ENCODE results near the gene TTLL13. TPM values are rescaled to one million over a fixed set of nuclear protein-coding genes. Genes with fewer than 3 reads are reported as not detected.

Gene TTLL13
- total RNA-seq, 2 experiments from 2014 or later: 0.57 to 1.3 TPM

DNA sequence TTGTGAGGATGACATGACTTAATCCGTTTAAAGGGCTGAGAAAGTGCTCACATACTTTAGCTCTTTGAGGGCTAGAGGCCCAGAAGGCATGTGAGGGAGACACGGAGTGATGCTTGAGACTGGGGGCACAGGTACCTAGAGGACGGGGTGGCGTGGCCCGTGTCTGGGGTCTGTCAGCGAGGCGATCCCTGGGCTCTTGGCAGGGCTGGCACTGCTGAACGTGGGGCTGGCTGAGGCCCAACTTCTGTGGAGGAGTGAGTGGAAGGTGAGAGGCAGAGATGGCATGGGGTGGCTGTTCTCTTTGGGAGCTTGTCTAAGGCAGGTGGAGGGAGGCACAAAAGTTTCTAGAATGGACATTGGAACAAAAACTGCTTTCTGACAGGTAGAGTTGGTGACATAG lies 38.8 kb upstream of the TTLL13 start:
- Histone ChIP-seq H2AFZ (ENCODE audit: low read length) (no peak overlapping the region), H3K36me3 (ENCODE audit: insufficient read depth, low read length) (no peaks in the 10 kb centered on the region), H3K4me1 (ENCODE audit: insufficient read depth, low read length, poor library complexity, severe bottlenecking) (peaks cover 5% of the 10 kb centered on the region), H3K79me2 (ENCODE audit: insufficient read depth, low read depth, low read length) (no peaks in the 10 kb centered on the region), H3K27ac (ENCODE audit: low read depth, low read length, poor library complexity, severe bottlenecking) (no peak overlapping the region), H4K20me1 (ENCODE audit: insufficient read depth, low read length) (no peaks in the 10 kb centered on the region), H3K4me2 (ENCODE audit: low read length) (no peak overlapping the region), H3K9me2 (ENCODE audit: insufficient read depth, low read length) (no peaks in the 10 kb centered on the region), H3K9me3 (ENCODE audit: low read length) (no peaks in the 10 kb centered on the region), H3K4me3 (ENCODE audit: low read depth, low read length, poor library complexity, severe bottlenecking) (no peak overlapping the region)
- intact Hi-C loops (cut with micrococcal nuclease; ENCODE audit: unreplicated experiment): no loop called here
- BruUV-seq (replicated peaks): no TSS peak
- no peak for DNase-seq (ENCODE audit: low spot score)
- ChIA-PET CTCF (ENCODE audit: unreplicated experiment) (no interaction called here), POLR2A (no interaction called here)
- TF ChIP-seq EZH2phosphoT487 (IDR thresholded peaks at IDR 0.05; ENCODE audit: borderline replicate concordance, low read depth, low read length): no peak
- TF ChIP-seq, protein P1, sequence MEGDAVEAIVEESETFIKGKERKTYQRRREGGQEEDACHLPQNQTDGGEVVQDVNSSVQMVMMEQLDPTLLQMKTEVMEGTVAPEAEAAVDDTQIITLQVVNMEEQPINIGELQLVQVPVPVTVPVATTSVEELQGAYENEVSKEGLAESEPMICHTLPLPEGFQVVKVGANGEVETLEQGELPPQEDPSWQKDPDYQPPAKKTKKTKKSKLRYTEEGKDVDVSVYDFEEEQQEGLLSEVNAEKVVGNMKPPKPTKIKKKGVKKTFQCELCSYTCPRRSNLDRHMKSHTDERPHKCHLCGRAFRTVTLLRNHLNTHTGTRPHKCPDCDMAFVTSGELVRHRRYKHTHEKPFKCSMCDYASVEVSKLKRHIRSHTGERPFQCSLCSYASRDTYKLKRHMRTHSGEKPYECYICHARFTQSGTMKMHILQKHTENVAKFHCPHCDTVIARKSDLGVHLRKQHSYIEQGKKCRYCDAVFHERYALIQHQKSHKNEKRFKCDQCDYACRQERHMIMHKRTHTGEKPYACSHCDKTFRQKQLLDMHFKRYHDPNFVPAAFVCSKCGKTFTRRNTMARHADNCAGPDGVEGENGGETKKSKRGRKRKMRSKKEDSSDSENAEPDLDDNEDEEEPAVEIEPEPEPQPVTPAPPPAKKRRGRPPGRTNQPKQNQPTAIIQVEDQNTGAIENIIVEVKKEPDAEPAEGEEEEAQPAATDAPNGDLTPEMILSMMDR (conservative IDR thresholded peaks at IDR 0.05; ENCODE audit: low read length): no peak

DNA sequence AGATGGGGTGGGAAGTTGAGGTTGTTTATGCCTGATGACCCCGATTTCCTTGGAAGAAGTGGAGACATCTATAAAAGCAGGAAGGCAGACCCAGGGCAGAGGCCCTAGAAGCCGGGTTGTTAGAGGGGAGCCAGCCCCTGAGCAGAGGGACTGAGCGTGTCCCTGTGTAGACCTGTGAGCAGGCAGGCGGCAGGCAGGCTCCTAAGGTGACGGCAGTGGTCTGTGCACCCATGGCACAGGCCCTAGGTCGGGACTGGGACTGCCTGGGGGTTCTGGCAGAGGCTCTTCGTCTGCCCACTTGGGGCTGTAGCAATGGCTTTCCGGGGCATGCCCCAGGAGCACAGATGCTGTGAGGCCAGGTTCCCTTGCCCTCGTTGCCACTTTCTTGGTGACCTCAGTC lies 38.3 kb upstream of the TTLL13 start:
- Histone ChIP-seq H3K4me1 (ENCODE audit: insufficient read depth, low read length, poor library complexity, severe bottlenecking) (peaks cover 5% of the 10 kb centered on the region), H3K79me2 (ENCODE audit: insufficient read depth, low read depth, low read length) (no peaks in the 10 kb centered on the region), H3K27ac (ENCODE audit: low read depth, low read length, poor library complexity, severe bottlenecking) (no peak overlapping the region), H3K4me2 (ENCODE audit: low read length) (no peak overlapping the region), H4K20me1 (ENCODE audit: insufficient read depth, low read length) (no peaks in the 10 kb centered on the region), H3K9me2 (ENCODE audit: insufficient read depth, low read length) (no peaks in the 10 kb centered on the region), H3K36me3 (ENCODE audit: insufficient read depth, low read length) (no peaks in the 10 kb centered on the region), H3K9me3 (ENCODE audit: low read length) (no peaks in the 10 kb centered on the region), H2AFZ (ENCODE audit: low read length) (no peak overlapping the region), H3K4me3 (ENCODE audit: low read depth, low read length, poor library complexity, severe bottlenecking) (no peak overlapping the region)
- TF ChIP-seq EZH2phosphoT487 (IDR thresholded peaks at IDR 0.05; ENCODE audit: borderline replicate concordance, low read depth, low read length): no peak
- no TSS peak for BruUV-seq (replicated peaks)
- ChIA-PET POLR2A (no interaction called here), CTCF (ENCODE audit: unreplicated experiment) (no interaction called here)
- no peak for DNase-seq (ENCODE audit: low spot score)
- intact Hi-C loops (cut with micrococcal nuclease; ENCODE audit: unreplicated experiment): no loop called here

DNA sequence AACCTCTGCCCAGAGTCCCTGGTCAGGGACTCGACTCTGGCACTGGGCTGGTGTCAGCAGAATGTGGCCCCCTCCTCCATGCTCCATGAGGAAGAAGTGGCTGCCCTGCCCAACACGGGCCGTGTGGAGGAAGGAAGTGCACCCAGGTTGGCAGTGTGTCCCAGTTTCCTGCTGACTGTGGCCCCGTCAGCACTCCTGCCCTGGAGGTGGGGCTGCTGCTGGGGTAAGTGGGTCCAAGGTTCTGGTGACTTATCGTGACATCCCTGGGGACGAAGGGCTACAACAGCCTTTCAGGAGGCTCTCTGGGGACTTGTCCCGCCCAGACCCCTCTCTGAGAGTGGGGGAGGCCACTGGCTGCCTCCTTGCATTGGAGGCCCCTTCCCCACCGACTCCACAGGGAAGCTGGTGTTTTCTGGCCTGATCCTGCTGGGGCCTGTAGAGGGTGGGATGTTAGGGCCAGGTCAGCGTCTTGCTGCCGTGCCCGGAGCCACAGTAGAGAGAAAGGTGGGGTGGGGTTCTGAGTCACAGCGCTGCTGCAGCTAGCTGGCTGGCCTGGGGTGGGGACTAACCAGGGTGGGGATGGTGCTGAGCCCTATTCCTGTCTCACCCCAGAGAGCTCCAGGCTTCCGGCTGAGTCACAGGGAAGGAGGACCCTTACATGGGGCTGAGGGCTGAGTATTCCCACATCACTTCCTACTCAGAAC lies 37.8 kb upstream of the TTLL13 start:
- H3K9me3 ChIP-seq (ENCODE audit: low read length): no peaks in the 10 kb centered on the region
- H3K36me3 ChIP-seq (ENCODE audit: insufficient read depth, low read length): no peaks in the 10 kb centered on the region
- no TSS peak for BruUV-seq (replicated peaks)
- TF ChIP-seq EZH2phosphoT487 (IDR thresholded peaks at IDR 0.05; ENCODE audit: borderline replicate concordance, low read depth, low read length): no peak
- TF ChIP-seq, protein P1 (conservative IDR thresholded peaks at IDR 0.05; ENCODE audit: low read length): no peak
- POLR2A ChIA-PET: no interaction called here
- H3K4me1 ChIP-seq (ENCODE audit: insufficient read depth, low read length, poor library complexity, severe bottlenecking): peaks cover 5% of the 10 kb centered on the region
- H2AFZ ChIP-seq (ENCODE audit: low read length): no peak overlapping the region
- H3K79me2 ChIP-seq (ENCODE audit: insufficient read depth, low read depth, low read length): no peaks in the 10 kb centered on the region
- H3K4me3 ChIP-seq (ENCODE audit: low read depth, low read length, poor library complexity, severe bottlenecking): no peak overlapping the region
- intact Hi-C loops (cut with micrococcal nuclease; ENCODE audit: unreplicated experiment): no loop called here
- H4K20me1 ChIP-seq (ENCODE audit: insufficient read depth, low read length): no peaks in the 10 kb centered on the region
- H3K4me2 ChIP-seq (ENCODE audit: low read length): no peak overlapping the region
- H3K27ac ChIP-seq (ENCODE audit: low read depth, low read length, poor library complexity, severe bottlenecking): no peak overlapping the region
- CTCF ChIA-PET (ENCODE audit: unreplicated experiment): no interaction called here
- H3K9me2 ChIP-seq (ENCODE audit: insufficient read depth, low read length): no peaks in the 10 kb centered on the region
- no peak for DNase-seq (ENCODE audit: low spot score)

Data from OCI-LY7 (cell line).